ENCODE measurements around the gene SH3GLB1. TPM values are rescaled to one million over a fixed set of nuclear protein-coding genes. Genes with fewer than 3 reads are reported as not detected.

SH3GLB1 gene
- total RNA-seq, 2 donors from 2014 or later: 20.1 to 31.6 TPM

GRCh38 chr1:86757272-86757984, 53.1 kb downstream of the SH3GLB1 start:
- H3K36me3 ChIP-seq (replicated peaks in 1 of 2; ENCODE audit: insufficient read depth in 1 of 2, low read depth in 2 of 2): no peaks in the 10 kb centered on the region
- H3K4me3 ChIP-seq: no peak overlapping the region
- no peaks in the 10 kb centered on the region for H3K27me3 ChIP-seq
- intact Hi-C loops (cut with DNase I): no loop called here
- no peak for TF ChIP-seq POLR2A (IDR thresholded peaks at IDR 0.05)
- TF ChIP-seq CTCF (IDR thresholded peaks at IDR 0.05): no peak
- no peaks in the 10 kb centered on the region for H3K9me3 ChIP-seq
- DNase-seq: no peak
- H3K4me1 ChIP-seq: peaks cover 28% of the 10 kb centered on the region
- no peak overlapping the region for H3K27ac ChIP-seq
- 85 to 90% methylated on average over 14 of the region's 14 CpGs for WGBS, 2 donors
- no peak for ATAC-seq

- WGBS, 2 donors: 44 to 46% methylated on average over 3 of the region's 3 CpGs
- ATAC-seq (peak; percentile 57), DNase-seq (peak; percentile 48 to 83 (median 62))
- TF ChIP-seq POLR2A (IDR thresholded peaks at IDR 0.05) (no peak), CTCF (IDR thresholded peaks at IDR 0.05) (no peak)
- H3K27me3 ChIP-seq: no peaks in the 10 kb centered on the region
- no peaks in the 10 kb centered on the region for H3K36me3 ChIP-seq (replicated peaks in 1 of 2; ENCODE audit: insufficient read depth in 1 of 2, low read depth in 2 of 2)
- H3K4me3 ChIP-seq: no peak overlapping the region
- H3K9me3 ChIP-seq: no peaks in the 10 kb centered on the region
- intact Hi-C loops (cut with DNase I): no loop called here
- H3K4me1 ChIP-seq: peaks cover 28% of the 10 kb centered on the region
- H3K27ac ChIP-seq: no peak overlapping the region
These were observed 54.2 kb downstream of the SH3GLB1 start for GRCh38 chr1:86758570-86758969.

GRCh38 chr1:86760199-86760598, 55.8 kb downstream of the SH3GLB1 start:
- 86 to 97% methylated on average over 1 of the region's 1 CpG for WGBS, 2 donors
- Histone ChIP-seq H3K36me3 (replicated peaks in 1 of 2; ENCODE audit: insufficient read depth in 1 of 2, low read depth in 2 of 2) (no peaks in the 10 kb centered on the region), H3K9me3 (no peaks in the 10 kb centered on the region), H3K4me1 (peaks cover 28% of the 10 kb centered on the region), H3K4me3 (no peak overlapping the region), H3K27ac (no peak overlapping the region), H3K27me3 (no peaks in the 10 kb centered on the region)
- DNase-seq (no peak), ATAC-seq (no peak)
- intact Hi-C loops (cut with DNase I): no loop called here
- no peak for TF ChIP-seq CTCF (IDR thresholded peaks at IDR 0.05)
- no peak for TF ChIP-seq POLR2A (IDR thresholded peaks at IDR 0.05)

GRCh38 chr1:86762336-86762735, 58.0 kb downstream of the SH3GLB1 start:
- no peak for TF ChIP-seq POLR2A (IDR thresholded peaks at IDR 0.05)
- no peak for TF ChIP-seq CTCF (IDR thresholded peaks at IDR 0.05)
- Histone ChIP-seq H3K27me3 (no peaks in the 10 kb centered on the region), H3K36me3 (replicated peaks in 1 of 2; ENCODE audit: insufficient read depth in 1 of 2, low read depth in 2 of 2) (no peaks in the 10 kb centered on the region), H3K9me3 (no peaks in the 10 kb centered on the region), H3K4me1 (peaks cover 11% of the 10 kb centered on the region), H3K4me3 (no peak overlapping the region), H3K27ac (no peak overlapping the region)
- ATAC-seq (no peak), DNase-seq (no peak)
- intact Hi-C loops (cut with DNase I): no loop called here
- WGBS, 2 donors: 46 to 54% methylated on average over 7 of the region's 7 CpGs

GRCh38 chr1:86764523-86764922, 60.1 kb downstream of the SH3GLB1 start:
- no peak overlapping the region for H3K27ac ChIP-seq
- no peaks in the 10 kb centered on the region for H3K4me1 ChIP-seq
- no peaks in the 10 kb centered on the region for H3K36me3 ChIP-seq (replicated peaks in 1 of 2; ENCODE audit: insufficient read depth in 1 of 2, low read depth in 2 of 2)
- 67% methylated on average over 1 of the region's 1 CpG for WGBS, 2 donors
- no peaks in the 10 kb centered on the region for H3K9me3 ChIP-seq
- H3K27me3 ChIP-seq: no peaks in the 10 kb centered on the region
- DNase-seq: no peak
- intact Hi-C loops (cut with DNase I): no loop called here
- ATAC-seq: no peak
- no peak overlapping the region for H3K4me3 ChIP-seq
- TF ChIP-seq CTCF (IDR thresholded peaks at IDR 0.05): no peak
- no peak for TF ChIP-seq POLR2A (IDR thresholded peaks at IDR 0.05)

Measured in body of pancreas (tissue), 4 donors.